Peyer's patch (tissue), 4 donors: Measurements from ENCODE around the gene DAPL1.

Source experiments
- CTCF ChIP-seq, 6 experiments: fragments of 450-650 bp in 4 of 6; fragments of 200-600 bp in 2 of 6; sonication (generic) in 1 of 6; IDR thresholded peaks; one replicate each; pipeline ENCODE4 v1.5.1; 2017 to 2019; ENCODE audit warnings: antibody characterized with exemption in 6 of 6, mild to moderate bottlenecking in 3 of 6, moderate library complexity in 1 of 6
- POLR2A ChIP-seq, 2 donors: fragments of 450-650 bp; IDR thresholded peaks; one replicate each; pipeline ENCODE4 v1.5.1; 2017; ENCODE audit warnings: antibody characterized with exemption in 2 of 2, mild to moderate bottlenecking in 2 of 2, moderate library complexity in 2 of 2

GRCh38 chr2:158823486-158824237 lies 28.5 kb downstream of the DAPL1 start:
- no peak for TF ChIP-seq CTCF (IDR thresholded peaks at IDR 0.05)
- TF ChIP-seq POLR2A (IDR thresholded peaks at IDR 0.05) = no peak
